Measurements from ENCODE around the gene MYH7.

Gene MYH7

GRCh38 chr14:23435543-23436326 lies at the start of gene MYH7:
Gene MYH7 (minus strand): TSS chr14:23435660. CDS start chr14:23433732, 1,928 bp downstream.
- Histone ChIP-seq H3K9ac (ENCODE audit: low read length) (no peak within 1 kb of the TSS), H3K4me1 (ENCODE audit: control insufficient read depth, insufficient read depth, low read length) (no peaks in the 10 kb centered on the region), H3K9me3 (ENCODE audit: control insufficient read depth, low read length) (no peaks in the 10 kb centered on the region), H3K36me3 (ENCODE audit: control insufficient read depth, insufficient read depth, low read length, severe bottlenecking) (no peaks in the 10 kb centered on the region), H3K27me3 (replicated peaks; ENCODE audit: control insufficient read depth, insufficient read depth, low read length) (peaks cover 44% of the 10 kb centered on the region), H3K4me3 (ENCODE audit: low read length) (no peak within 1 kb of the TSS)
- DNase-seq (ENCODE audit: low read depth), result no peak

GRCh38 chr14:23483236-23483854 lies 47.9 kb upstream of the MYH7 start:
- Histone ChIP-seq H3K9ac (ENCODE audit: low read length) (no peak overlapping the region), H3K27me3 (replicated peaks; ENCODE audit: control insufficient read depth, insufficient read depth, low read length) (no peaks in the 10 kb centered on the region), H3K4me3 (ENCODE audit: low read length) (no peak overlapping the region), H3K36me3 (ENCODE audit: control insufficient read depth, insufficient read depth, low read length, severe bottlenecking) (peaks cover 20% of the 10 kb centered on the region), H3K4me1 (ENCODE audit: control insufficient read depth, insufficient read depth, low read length) (no peaks in the 10 kb centered on the region), H3K9me3 (ENCODE audit: control insufficient read depth, low read length) (no peaks in the 10 kb centered on the region)
- no peak for DNase-seq (ENCODE audit: low read depth)

- H3K36me3 ChIP-seq (ENCODE audit: control insufficient read depth, insufficient read depth, low read length, severe bottlenecking), result peaks cover 25% of the 10 kb centered on the region
- no peaks in the 10 kb centered on the region for H3K4me1 ChIP-seq (ENCODE audit: control insufficient read depth, insufficient read depth, low read length)
- no peak overlapping the region for H3K4me3 ChIP-seq (ENCODE audit: low read length)
- DNase-seq (ENCODE audit: low read depth), result no peak
- H3K9ac ChIP-seq (ENCODE audit: low read length), result no peak overlapping the region
- H3K27me3 ChIP-seq (replicated peaks; ENCODE audit: control insufficient read depth, insufficient read depth, low read length), result no peaks in the 10 kb centered on the region
- H3K9me3 ChIP-seq (ENCODE audit: control insufficient read depth, low read length), result no peaks in the 10 kb centered on the region
These were observed 47.3 kb upstream of the MYH7 start for GRCh38 chr14:23482823-23483148.

- no peaks in the 10 kb centered on the region for H3K27me3 ChIP-seq (replicated peaks; ENCODE audit: control insufficient read depth, insufficient read depth, low read length)
- H3K9me3 ChIP-seq (ENCODE audit: control insufficient read depth, low read length), result no peaks in the 10 kb centered on the region
- peaks cover 30% of the 10 kb centered on the region for H3K36me3 ChIP-seq (ENCODE audit: control insufficient read depth, insufficient read depth, low read length, severe bottlenecking)
- H3K4me1 ChIP-seq (ENCODE audit: control insufficient read depth, insufficient read depth, low read length), result no peaks in the 10 kb centered on the region
- H3K9ac ChIP-seq (ENCODE audit: low read length), result no peak overlapping the region
- no peak for DNase-seq (ENCODE audit: low read depth)
- no peak overlapping the region for H3K4me3 ChIP-seq (ENCODE audit: low read length)
These were observed 46.7 kb upstream of the MYH7 start for GRCh38 chr14:23481979-23482822.

- no peak overlapping the region for H3K9ac ChIP-seq (ENCODE audit: low read length)
- no peak overlapping the region for H3K4me3 ChIP-seq (ENCODE audit: low read length)
- no peaks in the 10 kb centered on the region for H3K4me1 ChIP-seq (ENCODE audit: control insufficient read depth, insufficient read depth, low read length)
- H3K36me3 ChIP-seq (ENCODE audit: control insufficient read depth, insufficient read depth, low read length, severe bottlenecking), result peaks cover 38% of the 10 kb centered on the region
- DNase-seq (ENCODE audit: low read depth), result peak; percentile 18
- no peaks in the 10 kb centered on the region for H3K27me3 ChIP-seq (replicated peaks; ENCODE audit: control insufficient read depth, insufficient read depth, low read length)
- H3K9me3 ChIP-seq (ENCODE audit: control insufficient read depth, low read length), result no peaks in the 10 kb centered on the region
These were observed 46.0 kb upstream of the MYH7 start for GRCh38 chr14:23481362-23481970.

- H3K27me3 ChIP-seq (replicated peaks; ENCODE audit: control insufficient read depth, insufficient read depth, low read length), result no peaks in the 10 kb centered on the region
- no peak overlapping the region for H3K4me3 ChIP-seq (ENCODE audit: low read length)
- H3K36me3 ChIP-seq (ENCODE audit: control insufficient read depth, insufficient read depth, low read length, severe bottlenecking), result peaks cover 63% of the 10 kb centered on the region
- no peak overlapping the region for H3K9ac ChIP-seq (ENCODE audit: low read length)
- H3K4me1 ChIP-seq (ENCODE audit: control insufficient read depth, insufficient read depth, low read length), result no peaks in the 10 kb centered on the region
- no peaks in the 10 kb centered on the region for H3K9me3 ChIP-seq (ENCODE audit: control insufficient read depth, low read length)
- DNase-seq (ENCODE audit: low read depth), result peak; percentile 89
These were observed 42.8 kb upstream of the MYH7 start for GRCh38 chr14:23478109-23478759.

- H3K9me3 ChIP-seq (ENCODE audit: control insufficient read depth, low read length), result no peaks in the 10 kb centered on the region
- H3K9ac ChIP-seq (ENCODE audit: low read length), result no peak overlapping the region
- H3K4me1 ChIP-seq (ENCODE audit: control insufficient read depth, insufficient read depth, low read length), result peaks cover 10% of the 10 kb centered on the region
- no peaks in the 10 kb centered on the region for H3K27me3 ChIP-seq (replicated peaks; ENCODE audit: control insufficient read depth, insufficient read depth, low read length)
- peaks cover 50% of the 10 kb centered on the region for H3K36me3 ChIP-seq (ENCODE audit: control insufficient read depth, insufficient read depth, low read length, severe bottlenecking)
- H3K4me3 ChIP-seq (ENCODE audit: low read length), result no peak overlapping the region
- DNase-seq (ENCODE audit: low read depth), result no peak
These were observed 35.5 kb upstream of the MYH7 start for GRCh38 chr14:23470947-23471346.

GRCh38 chr14:23469906-23470403 lies 34.5 kb upstream of the MYH7 start:
- Histone ChIP-seq H3K27me3 (replicated peaks; ENCODE audit: control insufficient read depth, insufficient read depth, low read length) (no peaks in the 10 kb centered on the region), H3K4me1 (ENCODE audit: control insufficient read depth, insufficient read depth, low read length) (peaks cover 10% of the 10 kb centered on the region), H3K9me3 (ENCODE audit: control insufficient read depth, low read length) (no peaks in the 10 kb centered on the region), H3K9ac (ENCODE audit: low read length) (peak overlapping the region; percentile 96), H3K4me3 (ENCODE audit: low read length) (peak overlapping the region; percentile 98), H3K36me3 (ENCODE audit: control insufficient read depth, insufficient read depth, low read length, severe bottlenecking) (peaks cover 40% of the 10 kb centered on the region)
- DNase-seq (ENCODE audit: low read depth), result no peak

- no peaks in the 10 kb centered on the region for H3K9me3 ChIP-seq (ENCODE audit: control insufficient read depth, low read length)
- DNase-seq (ENCODE audit: low read depth), result peak; percentile 99
These were observed 33.9 kb upstream of the MYH7 start, which contains the start of gene NGDN for GRCh38 chr14:23469127-23469905. Gene NGDN (plus strand): TSS chr14:23469703. CDS start chr14:23469716, 13 bp downstream.

GRCh38 chr14:23468704-23469126 lies 33.3 kb upstream of the MYH7 start:
- no peak for DNase-seq (ENCODE audit: low read depth)
- Histone ChIP-seq H3K36me3 (ENCODE audit: control insufficient read depth, insufficient read depth, low read length, severe bottlenecking) (peaks cover 28% of the 10 kb centered on the region), H3K9me3 (ENCODE audit: control insufficient read depth, low read length) (no peaks in the 10 kb centered on the region), H3K27me3 (replicated peaks; ENCODE audit: control insufficient read depth, insufficient read depth, low read length) (no peaks in the 10 kb centered on the region), H3K9ac (ENCODE audit: low read length) (peak overlapping the region; percentile 44), H3K4me3 (ENCODE audit: low read length) (peak overlapping the region; percentile 83), H3K4me1 (ENCODE audit: control insufficient read depth, insufficient read depth, low read length) (peaks cover 10% of the 10 kb centered on the region)

More at GRCh38 chr14:23469127-23469905, 33.9 kb upstream of the MYH7 start, which contains the start of gene NGDN:
- Histone ChIP-seq H3K4me3 (ENCODE audit: low read length) (peak within 1 kb of the TSS; percentile 98), H3K9ac (ENCODE audit: low read length) (peak within 1 kb of the TSS; percentile 96), H3K27me3 (replicated peaks; ENCODE audit: control insufficient read depth, insufficient read depth, low read length) (no peaks in the 10 kb centered on the region), H3K4me1 (ENCODE audit: control insufficient read depth, insufficient read depth, low read length) (peaks cover 10% of the 10 kb centered on the region), H3K36me3 (ENCODE audit: control insufficient read depth, insufficient read depth, low read length, severe bottlenecking) (peaks cover 34% of the 10 kb centered on the region)

Measured in adipocyte (in vitro differentiated cells).